ENCODE measurements around the gene TTC29. TPM values are rescaled to one million over a fixed set of nuclear protein-coding genes. Genes with fewer than 3 reads are reported as not detected.

The TTC29 gene
- total RNA-seq, 1 experiment from 2014 or later = 0.21 TPM

GRCh38 chr4:146930673-146931072, 15.0 kb downstream of the TTC29 start:
- H3K4me1 ChIP-seq (ENCODE audit: insufficient read depth, low read length, poor library complexity, severe bottlenecking) = no peaks in the 10 kb centered on the region
- BruUV-seq (replicated peaks) = no TSS peak
- intact Hi-C loops (cut with micrococcal nuclease; ENCODE audit: unreplicated experiment) = no loop called here
- DNase-seq (ENCODE audit: low spot score) = no peak
- CTCF ChIA-PET = no interaction called here
- H3K9me3 ChIP-seq (ENCODE audit: low read depth, low read length, poor library complexity, severe bottlenecking) = no peaks in the 10 kb centered on the region
- POLR2A ChIA-PET (ENCODE audit: low non-redundant PET) = no interaction called here
- no peak for TF ChIP-seq EZH2 (IDR thresholded peaks at IDR 0.05; ENCODE audit: borderline replicate concordance, low read depth, low read length, poor library complexity, severe bottlenecking)
- TF ChIP-seq CTCF (conservative IDR thresholded peaks at IDR 0.05; ENCODE audit: low read depth, low read length) = no peak
- H3K27me3 ChIP-seq (replicated peaks; ENCODE audit: insufficient read depth, low read depth, low read length, poor library complexity) = no peaks in the 10 kb centered on the region
- no peaks in the 10 kb centered on the region for H3K36me3 ChIP-seq (ENCODE audit: insufficient read depth, low read length, poor library complexity, severe bottlenecking)
- H3K27ac ChIP-seq (ENCODE audit: low read depth, low read length, poor library complexity, severe bottlenecking) = no peak overlapping the region
- no peak overlapping the region for H3K4me3 ChIP-seq (ENCODE audit: low read depth, low read length, poor library complexity, severe bottlenecking)

- no TSS peak for BruUV-seq (replicated peaks)
- H3K27ac ChIP-seq (ENCODE audit: low read depth, low read length, poor library complexity, severe bottlenecking) = no peak overlapping the region
- no peak for DNase-seq (ENCODE audit: low spot score)
- H3K4me1 ChIP-seq (ENCODE audit: insufficient read depth, low read length, poor library complexity, severe bottlenecking) = no peaks in the 10 kb centered on the region
- H3K36me3 ChIP-seq (ENCODE audit: insufficient read depth, low read length, poor library complexity, severe bottlenecking) = no peaks in the 10 kb centered on the region
- intact Hi-C loops (cut with micrococcal nuclease; ENCODE audit: unreplicated experiment) = no loop called here
- ChIA-PET POLR2A (ENCODE audit: low non-redundant PET) (no interaction called here), CTCF (interaction anchor here (0.6 kb wide), 1 partner anchor 915 kb away, joined by 3 read pairs; no protein-coding TSS in a partner anchor)
- H3K27me3 ChIP-seq (replicated peaks; ENCODE audit: insufficient read depth, low read depth, low read length, poor library complexity) = no peaks in the 10 kb centered on the region
- no peak for TF ChIP-seq CTCF (conservative IDR thresholded peaks at IDR 0.05; ENCODE audit: low read depth, low read length)
- no peak overlapping the region for H3K4me3 ChIP-seq (ENCODE audit: low read depth, low read length, poor library complexity, severe bottlenecking)
- no peaks in the 10 kb centered on the region for H3K9me3 ChIP-seq (ENCODE audit: low read depth, low read length, poor library complexity, severe bottlenecking)
Observed at GRCh38 chr4:146927695-146928094, 18.0 kb downstream of the TTC29 start.

GRCh38 chr4:146916479-146917076, 29.1 kb downstream of the TTC29 start:
- ChIA-PET POLR2A (ENCODE audit: low non-redundant PET) (no interaction called here), CTCF (interaction anchor here (0.6 kb wide), 1 partner anchor 278 kb away, joined by 3 read pairs; the partner anchor contains the start of gene POU4F2)
- no TSS peak for BruUV-seq (replicated peaks)
- Histone ChIP-seq H3K27ac (ENCODE audit: low read depth, low read length, poor library complexity, severe bottlenecking) (no peak overlapping the region), H3K27me3 (replicated peaks; ENCODE audit: insufficient read depth, low read depth, low read length, poor library complexity) (no peaks in the 10 kb centered on the region), H3K36me3 (ENCODE audit: insufficient read depth, low read length, poor library complexity, severe bottlenecking) (no peaks in the 10 kb centered on the region), H3K4me1 (ENCODE audit: insufficient read depth, low read length, poor library complexity, severe bottlenecking) (peaks cover 22% of the 10 kb centered on the region), H3K9me3 (ENCODE audit: low read depth, low read length, poor library complexity, severe bottlenecking) (no peaks in the 10 kb centered on the region), H3K4me3 (ENCODE audit: low read depth, low read length, poor library complexity, severe bottlenecking) (no peak overlapping the region)
- TF ChIP-seq CTCF (conservative IDR thresholded peaks at IDR 0.05; ENCODE audit: low read depth, low read length) = peak; percentile 91
- no peak for TF ChIP-seq EZH2 (IDR thresholded peaks at IDR 0.05; ENCODE audit: borderline replicate concordance, low read depth, low read length, poor library complexity, severe bottlenecking)
- intact Hi-C loops (cut with micrococcal nuclease; ENCODE audit: unreplicated experiment) = loop anchor here (1.0 to 10.0 kb wide), 8 partner anchors 181 to 824 kb away; partner anchors contain the start of genes POU4F2 and SLC10A7
- DNase-seq (ENCODE audit: low spot score) = peak; percentile 72

Data from A673 (cell line).